Fibroblast of lung (primary cell): ENCODE data around the gene BAD. TPM values are rescaled to one million over a fixed set of nuclear protein-coding genes. Genes with fewer than 3 reads are reported as not detected.

ENCODE experiments used
- DNase-seq, 2 donors: peaks; one replicate each; pipeline versions ENCODE4 v3.0.0 to v3.0.0-alpha.2; 2010; ENCODE audit warnings: low read depth in 2 of 2
- H2AFZ ChIP-seq: 2 replicates; pipeline ENCODE4 v1.5.1; 2012; ENCODE audit warnings: low read length, control low read depth, inconsistent platforms
- H3K27ac ChIP-seq: 2 replicates; pipeline ENCODE4 v1.5.1; 2011; ENCODE audit warnings: low read length, control low read depth; ENCODE audit not compliant: insufficient read depth
- H3K27me3 ChIP-seq: 2 replicates; pipeline ENCODE4 v1.5.1; 2011; ENCODE audit warnings: mild to moderate bottlenecking, low read length; ENCODE audit not compliant: control insufficient read depth, insufficient read depth
- H3K36me3 ChIP-seq: 2 replicates; pipeline ENCODE4 v1.5.1; 2011; ENCODE audit warnings: low read length; ENCODE audit not compliant: control insufficient read depth, insufficient read depth
- H3K4me1 ChIP-seq: 2 replicates; pipeline ENCODE4 v1.5.1; 2011; ENCODE audit warnings: low read length; ENCODE audit not compliant: control insufficient read depth, insufficient read depth; ENCODE audit errors: extremely low read depth
- H3K4me2 ChIP-seq: 2 replicates; pipeline ENCODE4 v1.5.1; 2011; ENCODE audit warnings: low read length, control low read depth; ENCODE audit not compliant: insufficient read depth; ENCODE audit errors: extremely low read depth
- H3K4me3 ChIP-seq, 4 experiments: fragments of 200-600 bp in 1 of 4; sonication (generic) in 1 of 4; replicated peaks in 1 of 4; 2 replicates each; pipeline ENCODE4 v1.5.1; 2011 to 2016; ENCODE audit warnings: low read length in 4 of 4, low read depth in 3 of 4, mild to moderate bottlenecking in 3 of 4, control low read depth in 2 of 4, inconsistent platforms in 1 of 4, mixed read lengths in 1 of 4; ENCODE audit not compliant: insufficient read depth in 1 of 4; ENCODE audit errors: control extremely low read depth in 1 of 4
- H3K79me2 ChIP-seq: 2 replicates; pipeline ENCODE4 v1.5.1; 2012; ENCODE audit warnings: mild to moderate bottlenecking, low read length, inconsistent platforms; ENCODE audit not compliant: control insufficient read depth, insufficient read depth
- H3K9ac ChIP-seq: 2 replicates; pipeline ENCODE4 v1.5.1; 2011; ENCODE audit warnings: mild to moderate bottlenecking, low read length, control low read depth; ENCODE audit not compliant: insufficient read depth
- H3K9me3 ChIP-seq: 2 replicates; pipeline ENCODE4 v1.5.1; 2012; ENCODE audit warnings: low read depth, low read length; ENCODE audit not compliant: control insufficient read depth, insufficient read depth
- H4K20me1 ChIP-seq: 2 replicates; pipeline ENCODE4 v1.5.1; 2011; ENCODE audit warnings: low read length; ENCODE audit not compliant: control insufficient read depth, insufficient read depth; ENCODE audit errors: extremely low read depth
- EZH2 ChIP-seq: IDR thresholded peaks from 2 replicates; pipeline ENCODE4 v1.5.1; 2012; ENCODE audit warnings: low read length, control low read depth, mild to moderate bottlenecking; ENCODE audit errors: missing control alignments
- polyA plus RNA-seq, 2 donors: library from polyadenylated mRNA; depleted of rRNA in 1 of 2; stranded (reverse) in 1 of 2; unstranded in 1 of 2; fragments of >200 nt; gene quantifications; 2 replicates each; pipeline ENCODE4 v1.2.1, GENCODE V29; 2011 to 2012; ENCODE audit warnings: missing spikeins in 1 of 2
- total RNA-seq: library from RNA; depleted of rRNA; stranded (reverse); fragments of >200 nt; gene quantifications from 2 replicates; pipeline ENCODE4 v1.2.1, GENCODE V29; 2014
- TF ChIP-seq, protein P1 (sequence below), 2 donors: IDR thresholded peaks in 1 of 2; conservative IDR thresholded peaks in 1 of 2; 1 replicate in 1 of 2; 2 replicates in 1 of 2; pipeline ENCODE4 v1.5.1; 2011 to 2012; ENCODE audit warnings: low read length in 2 of 2, control low read depth in 1 of 2, inconsistent platforms in 1 of 2, low read depth in 1 of 2, mild to moderate bottlenecking in 1 of 2

The BAD gene
- total and polyA plus RNA-seq, 2 donors (not counting 1 experiment from before 2014, with no cell fraction given) = 31.6 to 79.9 TPM

DNA sequence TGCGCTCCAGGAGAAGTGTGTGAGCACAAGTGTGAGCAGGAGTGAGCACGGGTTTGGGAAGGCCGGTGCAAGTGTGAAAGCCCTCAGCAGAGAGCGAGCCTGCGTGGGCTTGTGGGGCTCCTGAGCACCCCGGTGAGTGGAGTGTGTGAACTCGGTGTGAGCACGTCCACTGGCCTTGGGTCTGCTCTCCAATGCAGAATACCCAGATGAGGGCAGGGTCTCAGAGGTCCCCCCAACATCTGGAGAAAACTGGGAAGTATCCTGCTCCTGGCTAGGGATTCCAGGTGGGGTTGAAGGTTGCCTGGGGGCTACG, 22.1 kb upstream of the BAD start:
- no peak for DNase-seq
- Histone ChIP-seq H3K27me3 (no peaks in the 10 kb centered on the region), H4K20me1 (no peaks in the 10 kb centered on the region), H3K4me2 (peak overlapping the region; percentile 91), H3K36me3 (peaks cover 2% of the 10 kb centered on the region), H3K9ac (peak overlapping the region; percentile 11), H3K4me3 (peak overlapping the region; percentile 67 to 72 (median 70)), H3K79me2 (peaks cover 3% of the 10 kb centered on the region), H2AFZ (peak overlapping the region; percentile 8), H3K27ac (no peak overlapping the region), H3K4me1 (peaks cover 6% of the 10 kb centered on the region), H3K9me3 (no peaks in the 10 kb centered on the region)
- TF ChIP-seq EZH2 = no peak
- TF ChIP-seq, protein P1, sequence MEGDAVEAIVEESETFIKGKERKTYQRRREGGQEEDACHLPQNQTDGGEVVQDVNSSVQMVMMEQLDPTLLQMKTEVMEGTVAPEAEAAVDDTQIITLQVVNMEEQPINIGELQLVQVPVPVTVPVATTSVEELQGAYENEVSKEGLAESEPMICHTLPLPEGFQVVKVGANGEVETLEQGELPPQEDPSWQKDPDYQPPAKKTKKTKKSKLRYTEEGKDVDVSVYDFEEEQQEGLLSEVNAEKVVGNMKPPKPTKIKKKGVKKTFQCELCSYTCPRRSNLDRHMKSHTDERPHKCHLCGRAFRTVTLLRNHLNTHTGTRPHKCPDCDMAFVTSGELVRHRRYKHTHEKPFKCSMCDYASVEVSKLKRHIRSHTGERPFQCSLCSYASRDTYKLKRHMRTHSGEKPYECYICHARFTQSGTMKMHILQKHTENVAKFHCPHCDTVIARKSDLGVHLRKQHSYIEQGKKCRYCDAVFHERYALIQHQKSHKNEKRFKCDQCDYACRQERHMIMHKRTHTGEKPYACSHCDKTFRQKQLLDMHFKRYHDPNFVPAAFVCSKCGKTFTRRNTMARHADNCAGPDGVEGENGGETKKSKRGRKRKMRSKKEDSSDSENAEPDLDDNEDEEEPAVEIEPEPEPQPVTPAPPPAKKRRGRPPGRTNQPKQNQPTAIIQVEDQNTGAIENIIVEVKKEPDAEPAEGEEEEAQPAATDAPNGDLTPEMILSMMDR (conservative IDR thresholded peaks at IDR 0.05 in 1 of 2, IDR thresholded peaks at IDR 0.05 in 1 of 2; ENCODE audit: low read depth in 1 of 2, low read length in 2 of 2) = no peak

DNA sequence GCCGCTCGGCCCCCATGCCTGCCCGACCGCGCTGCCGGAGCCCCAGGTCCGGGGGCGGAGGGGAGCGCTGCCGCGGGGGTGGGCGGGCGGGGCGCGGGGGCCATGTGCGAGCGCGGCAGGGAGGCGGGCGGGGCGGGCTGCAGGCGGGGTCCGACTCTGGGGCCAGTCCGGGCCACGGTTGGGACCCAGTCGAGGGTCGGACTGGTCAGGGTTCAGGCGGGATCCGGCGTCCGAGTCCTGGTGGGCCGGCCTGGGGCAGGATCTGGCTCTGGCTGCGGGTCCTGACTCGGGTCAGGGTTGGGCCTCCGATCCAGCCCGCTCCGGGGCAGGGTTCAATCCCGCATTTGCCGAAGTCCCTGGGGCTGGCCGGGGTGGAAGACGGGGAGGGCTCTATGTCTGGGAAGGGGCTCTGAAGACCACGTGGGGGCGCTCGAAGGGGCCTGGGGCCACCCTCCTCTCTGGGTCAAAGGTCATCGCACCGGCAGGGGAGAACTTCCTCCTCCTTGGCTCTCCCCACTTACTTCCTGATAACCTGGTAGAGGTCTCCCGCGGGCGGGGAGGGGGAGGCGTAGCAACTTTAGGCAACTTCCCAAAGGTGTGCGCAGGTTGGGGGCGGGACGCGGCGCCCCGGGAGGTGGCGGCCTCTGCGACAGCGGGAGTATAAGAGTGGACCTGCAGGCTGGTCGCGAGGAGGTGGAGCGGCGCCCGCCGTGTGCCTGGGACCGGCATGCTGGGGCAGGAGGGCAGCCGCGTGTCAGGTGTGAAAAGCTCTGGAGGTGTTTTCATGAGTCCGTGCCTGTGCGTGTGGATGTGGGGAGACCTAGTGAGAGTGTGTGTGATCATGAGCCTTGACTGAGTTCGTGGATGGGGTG, 21.5 kb upstream of the BAD start:
- H3K36me3 ChIP-seq = peaks cover 2% of the 10 kb centered on the region

DNA sequence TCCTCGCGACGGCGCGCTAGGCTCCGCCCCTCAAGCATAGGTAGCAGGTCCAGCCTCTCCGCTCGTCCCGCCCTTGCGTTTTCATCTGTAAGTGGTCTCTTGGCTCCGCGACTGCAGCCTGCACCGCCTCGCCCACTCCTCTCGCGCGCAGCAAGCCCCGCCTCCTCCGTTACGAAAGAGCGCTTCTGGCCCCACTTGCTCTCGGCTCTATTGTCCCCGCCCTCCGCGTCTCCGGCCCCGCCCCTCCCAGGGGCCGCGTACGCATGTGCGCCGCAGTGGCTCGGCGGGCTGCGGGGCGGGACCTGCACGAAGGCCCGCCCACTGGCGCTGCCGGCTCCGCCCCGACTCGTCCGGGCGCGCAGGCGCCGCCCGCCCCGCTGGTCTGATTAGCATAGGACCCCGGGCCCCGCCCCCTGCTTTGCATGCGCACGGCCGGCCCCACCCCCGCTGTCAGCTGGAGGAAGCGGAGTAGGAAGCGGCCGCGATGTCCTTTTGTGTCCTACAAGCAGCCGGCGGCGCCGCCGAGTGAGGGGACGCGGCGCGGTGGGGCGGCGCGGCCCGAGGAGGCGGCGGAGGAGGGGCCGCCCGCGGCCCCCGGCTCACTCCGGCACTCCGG, 20.7 kb upstream of the BAD start, which contains the start of gene ESRRA:
Gene ESRRA, plus strand, starts transcription at position 450 of the 616 bp plus-strand sequence. CDS start 1,656 bp downstream, outside the sequence.
- Histone ChIP-seq H3K9ac (peak within 1 kb of the TSS; percentile 55), H3K9me3 (no peaks in the 10 kb centered on the region), H3K4me3 (peak within 1 kb of the TSS; percentile 67 to 76 (median 72)), H4K20me1 (no peaks in the 10 kb centered on the region), H3K4me2 (peak within 1 kb of the TSS; percentile 91), H3K4me1 (peaks cover 10% of the 10 kb centered on the region), H3K27me3 (no peaks in the 10 kb centered on the region), H2AFZ (peak within 1 kb of the TSS; percentile 48), H3K36me3 (peaks cover 2% of the 10 kb centered on the region), H3K27ac (peak within 1 kb of the TSS; percentile 87), H3K79me2 (peaks cover 3% of the 10 kb centered on the region)
- peak; percentile 94 to 97 for DNase-seq
- TF ChIP-seq EZH2 = no peak
- TF ChIP-seq, protein P1 (conservative IDR thresholded peaks at IDR 0.05 in 1 of 2, IDR thresholded peaks at IDR 0.05 in 1 of 2; ENCODE audit: low read depth in 1 of 2, low read length in 2 of 2) = no peak

More for the DNA sequence above, 21.5 kb upstream of the BAD start:
- Histone ChIP-seq H3K4me1 (peaks cover 6% of the 10 kb centered on the region), H3K27me3 (no peaks in the 10 kb centered on the region), H3K4me3 (peak overlapping the region; percentile 67 to 72 (median 70)), H3K9ac (peak overlapping the region; percentile 50), H4K20me1 (no peaks in the 10 kb centered on the region), H3K4me2 (peak overlapping the region; percentile 91), H3K27ac (peak overlapping the region; percentile 58), H2AFZ (peak overlapping the region; percentile 8), H3K9me3 (no peaks in the 10 kb centered on the region), H3K79me2 (peaks cover 3% of the 10 kb centered on the region)
- peak; percentile 20 to 51 for DNase-seq
- TF ChIP-seq, protein P1 (conservative IDR thresholded peaks at IDR 0.05 in 1 of 2, IDR thresholded peaks at IDR 0.05 in 1 of 2; ENCODE audit: low read depth in 1 of 2, low read length in 2 of 2) = peak; percentile 13 to 17
- no peak for TF ChIP-seq EZH2
